ENCODE measurements around the gene TENT5C.

DNA sequence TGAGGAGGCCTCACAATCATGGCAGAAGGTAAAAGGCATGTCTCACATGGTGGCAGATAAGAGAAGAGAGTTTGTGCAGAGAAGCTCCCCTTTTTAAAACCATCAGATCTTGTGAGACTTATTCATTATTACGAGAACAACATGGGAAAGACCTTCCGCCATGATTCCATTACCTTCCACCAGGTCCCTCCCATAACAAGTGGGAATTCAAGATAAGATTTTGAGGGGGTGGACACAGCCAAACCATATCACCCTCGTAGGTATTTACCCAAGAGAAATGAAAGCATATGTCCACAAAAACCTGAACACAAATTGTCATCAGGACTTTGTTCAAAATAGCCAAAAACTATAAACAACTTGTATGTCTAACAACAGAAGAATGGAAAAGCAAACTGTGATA lies 45.9 kb upstream of the TENT5C start:
- no peak for TF ChIP-seq CTCF (IDR thresholded peaks at IDR 0.05; ENCODE audit: insufficient read depth, low read length)
- no peak for TF ChIP-seq POLR2AphosphoS5 (IDR thresholded peaks at IDR 0.05; ENCODE audit: low read depth)
- TF ChIP-seq SPI1 (IDR thresholded peaks at IDR 0.05; ENCODE audit: borderline replicate concordance, low read depth) = no peak
- no peak for TF ChIP-seq GABPA (IDR thresholded peaks at IDR 0.05; ENCODE audit: low read depth)
- TF ChIP-seq REST (IDR thresholded peaks at IDR 0.05; ENCODE audit: insufficient replicate concordance, low read depth) = no peak
